DND-41 (cell line): ENCODE measurements around the gene MIGA1.
"Not testable (repeated sequence)": the region's sequence is repeated elsewhere in the genome, so short reads cannot be mapped to it uniquely, and the experiment has no call there.

Source experiments
- ATAC-seq: fragments of 200-7000 bp; cut with Tn5 transposase; 3 replicates; pipeline ENCODE4 v1.9.1; 2021; ENCODE audit warnings: low read depth; ENCODE audit not compliant: insufficient read depth
- DNase-seq: peaks from one replicate; pipeline ENCODE4 v3.0.0-alpha.2; 2020
- H2AFZ ChIP-seq: 2 replicates; pipeline ENCODE4 v1.6.0; 2012; ENCODE audit warnings: low read depth, low read length
- H3K27ac ChIP-seq: 2 replicates; pipeline ENCODE4 v1.5.1; 2012; ENCODE audit warnings: low read length, inconsistent platforms
- H3K27me3 ChIP-seq: fragments of 200-600 bp; sonication (generic); 2 replicates; pipeline ENCODE4 v1.6.0; 2012; ENCODE audit warnings: low read length, mild to moderate bottlenecking, inconsistent platforms; ENCODE audit not compliant: insufficient read depth, poor library complexity
- H3K36me3 ChIP-seq: 2 replicates; pipeline ENCODE4 v1.5.1; 2012; ENCODE audit warnings: low read length, inconsistent platforms; ENCODE audit not compliant: insufficient read depth
- H3K4me1 ChIP-seq: 2 replicates; pipeline ENCODE4 v1.5.1; 2012; ENCODE audit warnings: mild to moderate bottlenecking, low read length; ENCODE audit not compliant: insufficient read depth
- H3K4me2 ChIP-seq: 2 replicates; pipeline ENCODE4 v1.6.0; 2012; ENCODE audit warnings: mild to moderate bottlenecking, moderate library complexity, low read length, inconsistent platforms; ENCODE audit not compliant: insufficient read depth
- H3K4me3 ChIP-seq, 2 experiments: fragments of 200-600 bp in 1 of 2; shearing (Covaris generic) in 1 of 2; 2 replicates each; pipeline ENCODE4 v1.5.1; 2012 to 2016; ENCODE audit warnings: inconsistent platforms in 2 of 2, low read length in 2 of 2, mild to moderate bottlenecking in 2 of 2, low read depth in 1 of 2, moderate library complexity in 1 of 2
- H3K79me2 ChIP-seq: 2 replicates; pipeline ENCODE4 v1.6.0; 2012; ENCODE audit warnings: low read length, inconsistent platforms; ENCODE audit not compliant: insufficient read depth
- H3K9ac ChIP-seq: 2 replicates; pipeline ENCODE4 v1.6.0; 2012; ENCODE audit warnings: low read depth, mild to moderate bottlenecking, inconsistent platforms, low read length, moderate library complexity
- H3K9me3 ChIP-seq: 2 replicates; pipeline ENCODE4 v1.5.1; 2012; ENCODE audit warnings: low read length, moderate library complexity, mild to moderate bottlenecking, inconsistent platforms; ENCODE audit not compliant: insufficient read depth, severe bottlenecking
- H4K20me1 ChIP-seq: 2 replicates; pipeline ENCODE4 v1.6.0; 2012; ENCODE audit warnings: low read length; ENCODE audit not compliant: insufficient read depth
- CTCF ChIP-seq: IDR thresholded peaks from 2 replicates; pipeline ENCODE4 v1.5.1; 2012; ENCODE audit warnings: borderline replicate concordance, low read length, moderate library complexity, mild to moderate bottlenecking; ENCODE audit not compliant: poor library complexity, severe bottlenecking; ENCODE audit errors: extremely low read depth
- EZH2 ChIP-seq: IDR thresholded peaks from 3 replicates; pipeline ENCODE4 v1.6.1; 2012; ENCODE audit warnings: borderline replicate concordance, low read depth, mild to moderate bottlenecking, moderate library complexity, low read length, inconsistent platforms; ENCODE audit not compliant: severe bottlenecking

Gene MIGA1

GRCh38 chr1:77776007-77776700, 3.3 kb upstream of the MIGA1 start:
- Histone ChIP-seq H3K4me1 (peaks cover 20% of the 10 kb centered on the region), H3K4me2 (no peak overlapping the region), H3K27me3 (no peaks in the 10 kb centered on the region), H3K4me3 (no peak overlapping the region), H3K9ac (no peak overlapping the region), H3K36me3 (no peaks in the 10 kb centered on the region), H2AFZ (no peak overlapping the region; the same call in 1 of the 2 replicates), H3K9me3 (no peaks in the 10 kb centered on the region), H3K79me2 (peaks cover 18% of the 10 kb centered on the region), H4K20me1 (no peaks in the 10 kb centered on the region), H3K27ac (no peak overlapping the region)
- DNase-seq (no peak), ATAC-seq (no peak)
- TF ChIP-seq CTCF (no peak), EZH2 (no peak)

GRCh38 chr1:77781683-77782082, 2.2 kb downstream of the MIGA1 start:
- no peak for TF ChIP-seq CTCF
- TF ChIP-seq EZH2 = no peak
- ATAC-seq = peak; percentile 25; the same call in 1 of the 3 replicates
- no peaks in the 10 kb centered on the region for H4K20me1 ChIP-seq
- H3K4me2 ChIP-seq = peak overlapping the region; percentile 80; the same call in 1 of the 2 replicates
- DNase-seq = no peak
- H3K79me2 ChIP-seq = peaks cover 57% of the 10 kb centered on the region
- no peak overlapping the region for H3K9ac ChIP-seq
- H2AFZ ChIP-seq = no peak overlapping the region
- H3K27ac ChIP-seq = no peak overlapping the region
- no peaks in the 10 kb centered on the region for H3K27me3 ChIP-seq
- H3K36me3 ChIP-seq = peaks cover 31% of the 10 kb centered on the region
- peaks cover 36% of the 10 kb centered on the region for H3K4me1 ChIP-seq
- H3K4me3 ChIP-seq = no peak overlapping the region
- no peaks in the 10 kb centered on the region for H3K9me3 ChIP-seq

- no peak overlapping the region for H3K9ac ChIP-seq
- peaks cover 62% of the 10 kb centered on the region for H3K79me2 ChIP-seq
- ATAC-seq (no peak), DNase-seq (no peak)
- peaks cover 36% of the 10 kb centered on the region for H3K4me1 ChIP-seq
- H3K9me3 ChIP-seq = no peaks in the 10 kb centered on the region
- peaks cover 38% of the 10 kb centered on the region for H3K36me3 ChIP-seq
- no peaks in the 10 kb centered on the region for H3K27me3 ChIP-seq
- TF ChIP-seq EZH2 (no peak), CTCF (no peak)
- no peak overlapping the region for H2AFZ ChIP-seq
- no peaks in the 10 kb centered on the region for H4K20me1 ChIP-seq
- no peak overlapping the region for H3K4me3 ChIP-seq
- no peak overlapping the region for H3K27ac ChIP-seq
- no peak overlapping the region for H3K4me2 ChIP-seq
Measured at GRCh38 chr1:77783141-77783540, 3.7 kb downstream of the MIGA1 start.

- peaks cover 51% of the 10 kb centered on the region for H3K36me3 ChIP-seq
- not testable (repeated sequence) for ATAC-seq
Measured at GRCh38 chr1:77786093-77786741, 6.8 kb downstream of the MIGA1 start.

More at GRCh38 chr1:77786093-77786741, 6.8 kb downstream of the MIGA1 start:
- not testable (repeated sequence) for H2AFZ ChIP-seq, H3K27me3 ChIP-seq, H3K9me3 ChIP-seq, DNase-seq, H3K4me3 ChIP-seq, H4K20me1 ChIP-seq, H3K27ac ChIP-seq, H3K4me2 ChIP-seq, H3K9ac ChIP-seq
- peaks cover 54% of the 10 kb centered on the region for H3K79me2 ChIP-seq
- H3K4me1 ChIP-seq = peaks cover 15% of the 10 kb centered on the region
